Middle frontal gyrus (tissue), 1 donor: ENCODE results near the gene GDAP2.
"Not testable (repeated sequence)": the region's sequence is repeated elsewhere in the genome, so short reads cannot be mapped to it uniquely, and the experiment has no call there.

Experiments used
- DNase-seq: peaks from one replicate; pipeline ENCODE4 v3.0.0-alpha.2; 2015; ENCODE audit warnings: low spot score; ENCODE audit errors: extremely low spot score

GDAP2 gene

DNA sequence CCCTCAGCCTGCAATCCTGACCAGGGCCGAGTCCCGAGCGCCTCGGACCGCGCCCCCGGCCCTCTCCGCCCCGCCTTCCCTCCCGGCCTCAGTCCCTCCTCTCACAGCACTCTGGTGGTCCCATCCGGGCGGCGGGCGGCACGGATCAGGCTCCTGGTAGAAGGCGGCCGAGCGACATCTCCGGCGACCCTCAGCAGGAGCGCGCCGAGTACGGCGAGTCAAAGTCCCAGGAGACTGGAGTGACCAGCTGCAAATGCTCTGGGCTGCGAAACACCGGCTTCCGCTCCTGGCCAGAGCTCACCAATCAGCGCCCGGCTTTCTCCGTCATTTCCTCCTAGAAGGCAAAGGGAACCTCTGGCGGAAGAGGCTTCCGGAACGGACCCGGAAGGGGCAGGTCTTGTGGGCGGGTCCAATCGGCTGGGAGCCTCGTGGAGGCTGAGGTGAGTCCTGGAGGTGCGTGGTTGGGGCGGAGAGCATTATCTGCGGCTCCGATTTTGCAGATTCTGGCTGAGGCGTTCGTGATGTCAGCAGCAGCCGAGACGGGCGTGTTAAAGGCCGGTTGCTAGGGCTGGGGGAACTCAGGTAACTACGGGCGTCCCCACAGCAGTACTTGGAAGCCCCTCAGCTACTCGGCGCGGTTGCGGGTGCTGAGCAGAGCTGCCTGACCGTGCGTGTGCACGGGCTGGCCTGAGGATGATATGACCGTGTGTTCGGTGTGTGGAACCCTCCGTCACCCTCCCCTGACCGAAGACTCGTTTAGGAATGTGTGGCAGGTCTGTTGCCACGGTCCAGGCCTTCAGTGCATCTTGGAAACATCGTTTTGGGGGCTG is at the start of gene GDAP2, which contains the start of gene WDR3:
TSS of gene GDAP2 (minus strand) at position 279 of the 830 bp plus-strand sequence. CDS start 9,264 bp downstream, outside the sequence.
TSS of gene WDR3 (plus strand) at position 397 of the 830 bp plus-strand sequence. CDS start 3,581 bp downstream, outside the sequence.
- DNase-seq = peak; percentile 90

GRCh38 chr1:117976381-117976780 is 47.0 kb upstream of the GDAP2 start:
- DNase-seq = no peak

- DNase-seq = no peak
These were observed 42.4 kb upstream of the GDAP2 start for GRCh38 chr1:117971777-117972176.

DNA sequence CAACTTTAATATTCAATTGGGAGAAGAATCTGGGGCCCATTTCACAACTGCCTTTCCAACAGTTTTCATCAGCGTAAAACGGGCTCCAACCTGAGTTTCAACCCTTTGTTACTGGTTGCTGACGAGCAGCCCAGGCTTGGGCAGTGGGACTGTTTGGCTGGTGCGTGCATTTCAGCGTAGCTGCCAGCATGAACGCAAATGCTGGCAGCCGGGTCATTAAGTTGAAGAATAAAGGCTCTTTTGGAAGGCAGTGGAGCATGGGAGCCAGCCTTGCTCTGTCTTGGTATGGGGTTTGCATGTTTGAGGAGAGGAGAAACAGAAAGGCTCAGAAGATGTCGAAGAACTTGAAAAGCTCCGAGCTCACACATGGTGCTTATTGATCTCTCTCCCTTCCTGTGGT is 40.8 kb upstream of the GDAP2 start:
- no peak for DNase-seq

- DNase-seq = no peak
These were observed 38.5 kb upstream of the GDAP2 start for GRCh38 chr1:117967881-117968280.

GRCh38 chr1:117967477-117967876 is 38.1 kb upstream of the GDAP2 start:
- DNase-seq = peak; percentile 6

DNA sequence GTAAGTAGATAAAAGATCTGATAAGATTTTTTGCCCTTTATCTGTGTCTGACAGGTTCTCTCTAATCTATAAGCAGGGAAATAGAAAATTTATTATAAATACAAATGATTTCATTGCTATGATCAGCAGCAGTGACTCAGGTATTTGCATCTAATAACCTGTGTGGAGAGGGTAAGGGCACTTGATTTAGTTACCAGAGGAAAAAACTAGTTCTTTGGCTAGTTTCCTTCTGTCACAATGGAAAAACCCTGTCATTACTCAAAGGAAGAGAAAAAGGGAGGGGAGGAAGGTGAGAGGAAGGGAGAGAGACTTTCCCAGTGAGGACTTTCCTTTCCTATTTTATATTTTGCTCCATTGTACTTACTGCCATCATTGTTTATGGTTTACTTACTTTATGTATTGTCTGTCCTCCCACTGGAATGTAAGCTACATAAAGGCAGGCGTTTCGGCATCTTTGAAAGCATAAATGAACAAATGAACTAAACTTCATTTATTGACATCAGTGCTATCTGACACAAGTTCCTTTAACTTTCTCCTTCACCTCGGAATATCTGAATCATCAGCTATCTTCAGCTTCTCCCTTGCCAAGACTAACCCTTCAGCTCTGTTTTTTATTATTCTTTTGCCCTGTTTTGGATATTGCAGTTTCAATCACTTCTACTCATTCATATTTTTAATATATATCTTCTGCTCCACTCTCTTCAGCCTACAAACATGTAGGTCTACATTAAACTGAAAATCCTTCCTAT is 35.0 kb upstream of the GDAP2 start:
- no peak for DNase-seq

DNA sequence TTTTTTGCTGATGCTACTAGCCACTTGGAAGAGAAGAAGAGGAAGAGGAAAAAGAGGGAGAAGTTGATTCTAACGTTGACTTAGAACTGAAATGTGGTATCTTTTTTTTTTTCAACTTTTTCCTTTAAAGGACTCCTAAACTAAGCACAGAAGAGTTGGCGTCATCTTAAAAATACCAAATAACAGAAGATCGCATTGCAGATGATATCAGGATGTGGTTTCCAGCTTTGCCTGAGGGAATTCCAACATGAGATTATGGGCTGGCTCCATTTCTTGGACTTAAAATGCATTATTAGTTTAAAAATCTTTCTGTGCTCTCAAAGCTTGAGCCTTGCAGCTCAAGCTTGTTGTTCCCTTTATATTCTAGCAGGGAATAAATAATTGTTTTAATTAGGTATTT is 29.9 kb upstream of the GDAP2 start:
- DNase-seq = no peak

GRCh38 chr1:117952386-117952785 is 23.0 kb upstream of the GDAP2 start:
- DNase-seq = no peak

DNA sequence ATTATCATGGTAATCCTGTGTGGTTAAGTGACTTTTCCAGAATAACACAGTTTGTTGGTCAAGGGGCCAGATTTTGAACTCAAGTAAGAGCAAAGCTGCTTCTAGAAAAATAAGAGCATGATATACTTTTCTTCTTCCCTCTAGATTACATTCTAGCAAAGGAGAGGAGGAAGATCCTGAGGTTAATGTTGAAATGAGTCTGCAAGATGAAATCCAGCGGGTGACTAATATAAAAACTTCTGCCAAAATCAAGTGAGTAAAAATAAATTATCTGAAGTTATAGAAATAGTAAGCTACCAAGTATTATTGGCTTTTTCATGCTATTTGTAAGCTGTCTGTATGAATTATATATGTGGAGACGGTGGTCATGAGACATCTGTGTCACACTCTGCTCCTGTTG is 12.9 kb upstream of the GDAP2 start:
- DNase-seq = no peak

DNA sequence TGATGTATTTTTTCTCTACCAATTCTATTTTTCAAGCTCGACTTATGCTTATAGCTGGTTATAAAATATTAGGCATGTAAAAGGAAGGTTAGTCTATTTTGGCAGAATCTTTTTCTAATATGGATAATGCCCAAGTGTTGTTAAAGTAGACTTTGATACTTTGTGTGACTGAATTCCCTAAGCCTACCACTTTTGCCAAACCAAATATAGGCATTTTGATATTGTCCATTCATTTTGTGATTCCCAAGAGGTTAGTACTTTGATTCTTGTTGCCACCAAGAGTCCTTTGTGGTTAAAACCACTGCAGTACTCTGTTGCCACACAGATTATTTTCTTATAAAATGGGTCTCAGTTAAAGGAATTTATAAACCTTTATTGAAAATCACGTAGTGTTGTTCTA is 4.3 kb upstream of the GDAP2 start:
- no peak for DNase-seq

- no peak for DNase-seq
These were observed 3.2 kb upstream of the GDAP2 start for GRCh38 chr1:117932576-117932975.

DNA sequence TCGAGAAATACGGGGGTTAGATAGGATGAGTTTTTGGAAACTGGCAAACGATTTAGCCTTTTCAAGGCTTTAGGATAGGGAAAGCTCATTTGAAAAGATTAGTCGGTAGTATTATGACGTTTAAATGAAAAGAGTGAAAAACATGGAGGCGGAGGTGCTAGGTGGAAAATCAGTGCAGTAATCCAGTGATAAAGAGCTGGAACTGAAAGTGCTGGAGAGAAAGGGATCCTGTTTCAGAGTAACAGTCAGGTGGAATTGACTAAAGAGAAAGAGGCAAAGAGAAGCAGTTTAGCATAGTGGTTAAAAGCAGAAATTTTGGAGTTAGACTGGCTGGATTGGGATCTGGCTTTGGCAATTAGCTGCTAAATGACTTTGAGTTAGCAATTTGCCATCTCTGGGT is 1.1 kb upstream of the GDAP2 start:
- DNase-seq = no peak

GRCh38 chr1:117930173-117930447 is 689 bp upstream of the GDAP2 start:
- no peak for DNase-seq

DNA sequence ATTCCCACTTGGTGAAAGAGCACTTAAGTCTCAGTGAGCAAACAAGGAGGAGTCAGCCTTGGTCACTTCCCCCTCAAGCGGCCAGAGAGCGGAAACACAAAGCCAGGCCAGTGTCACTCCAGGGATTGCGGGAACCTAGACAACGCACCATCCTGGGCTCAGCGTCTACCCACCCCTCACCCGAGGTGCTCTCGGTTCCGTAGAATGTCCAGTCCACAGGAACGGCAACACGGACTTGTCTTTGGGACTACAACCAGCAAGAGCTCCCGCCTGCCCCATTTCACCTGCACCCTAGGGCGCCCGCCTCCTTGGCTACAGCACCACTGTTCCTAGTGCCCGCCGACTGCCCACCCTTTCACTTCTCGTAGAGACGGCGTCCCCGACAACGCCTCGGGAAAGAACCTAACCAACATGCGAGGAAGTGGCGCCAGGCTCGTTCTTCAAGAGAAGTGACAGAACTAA is 509 bp downstream of the GDAP2 start:
- DNase-seq = peak; percentile 6

- DNase-seq = no peak
These were observed 3.4 kb downstream of the GDAP2 start for GRCh38 chr1:117925981-117926380.

- DNase-seq = not testable (repeated sequence)
These were observed 6.7 kb downstream of the GDAP2 start for GRCh38 chr1:117922717-117923116.

GRCh38 chr1:117921991-117922390 is 7.4 kb downstream of the GDAP2 start:
- DNase-seq = no peak

DNA sequence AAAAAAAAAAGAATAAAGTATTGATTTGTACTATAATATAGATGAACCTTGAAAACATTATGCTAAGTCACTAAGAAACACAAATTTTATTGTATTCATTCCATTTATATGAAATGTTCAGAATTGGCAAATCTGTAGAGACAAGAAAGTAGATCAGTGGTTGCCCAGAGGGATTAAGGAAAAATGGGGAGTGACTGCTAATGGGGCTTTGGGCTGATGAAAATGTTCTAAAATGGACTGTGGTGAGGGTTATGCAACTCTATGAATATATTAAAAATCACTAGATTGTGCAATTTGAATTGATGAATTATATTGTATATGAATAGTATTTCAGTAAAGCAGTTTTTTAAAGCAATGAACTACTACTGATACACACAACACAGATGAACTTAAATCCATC is 10.0 kb downstream of the GDAP2 start:
- DNase-seq = no peak

DNA sequence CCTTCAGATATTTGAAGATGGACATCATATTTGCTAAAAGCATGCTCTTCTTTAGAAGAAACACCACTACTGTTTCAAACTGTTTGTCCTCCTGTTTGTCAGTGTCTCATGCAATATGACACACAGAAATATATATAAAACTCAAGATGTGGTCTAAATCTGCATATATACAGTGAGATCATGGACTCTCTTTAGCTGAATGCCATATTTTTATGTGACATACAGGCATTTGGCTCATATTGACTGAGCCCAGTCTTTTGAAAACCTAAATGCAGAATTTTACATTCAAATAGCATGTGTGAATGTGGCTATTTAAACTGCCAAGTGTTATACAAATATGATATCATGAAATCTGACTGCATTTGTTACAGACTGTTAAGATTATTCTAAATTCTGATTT is 18.4 kb downstream of the GDAP2 start:
- no peak for DNase-seq

DNA sequence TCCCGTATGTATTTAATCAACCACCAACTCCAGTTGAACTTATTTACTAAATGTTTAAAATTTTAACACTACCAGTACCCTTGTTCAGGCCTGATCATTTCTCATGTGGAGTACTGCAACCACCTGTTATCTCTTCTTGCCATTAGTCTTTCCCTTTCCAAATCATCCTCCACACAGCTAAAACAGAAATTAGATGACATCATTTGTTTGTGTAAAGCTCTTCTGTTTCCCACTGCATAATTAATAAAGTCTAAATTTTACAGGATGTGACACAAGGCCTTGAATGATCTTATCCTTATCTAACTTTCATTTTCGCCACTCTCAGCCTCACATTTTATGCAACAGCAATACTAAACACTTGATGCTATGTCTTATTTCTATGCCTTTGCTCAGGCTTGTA is 24.4 kb downstream of the GDAP2 start:
- no peak for DNase-seq

DNA sequence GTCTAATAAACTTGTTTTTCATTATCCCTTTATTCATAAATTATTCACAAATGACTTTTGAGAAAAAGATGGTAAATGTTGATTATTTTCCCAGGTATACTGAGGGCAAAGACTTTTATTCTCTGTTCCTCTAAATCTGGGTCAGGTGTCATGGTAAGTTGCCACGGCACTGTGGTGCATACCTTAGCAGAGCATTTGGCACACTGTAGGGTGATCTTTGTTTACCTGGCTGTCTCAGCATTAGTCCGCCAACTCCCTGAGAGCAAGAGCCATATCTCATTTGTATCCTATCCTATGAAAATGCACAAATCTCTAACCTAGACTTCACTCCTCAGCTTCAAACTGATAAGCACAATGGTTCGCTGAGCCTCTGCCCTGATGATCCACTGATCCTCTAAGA is 24.9 kb downstream of the GDAP2 start:
- DNase-seq = no peak

GRCh38 chr1:117902944-117903343 is 26.5 kb downstream of the GDAP2 start:
- no peak for DNase-seq
